H1 (cell line): Measurements from ENCODE around the gene CA5A.
"Not testable (repeated sequence)": the region's sequence is repeated elsewhere in the genome, so short reads cannot be mapped to it uniquely, and the experiment has no call there.

Experiments used
- JUND ChIP-seq: IDR thresholded peaks from 2 replicates; pipeline ENCODE4 v1.6.1; 2011; ENCODE audit warnings: mild to moderate bottlenecking, improper control_type of control experiment, low read length
- TAF7 ChIP-seq: optimal IDR thresholded peaks from 2 replicates; pipeline ENCODE3; 2011; ENCODE audit warnings: low read depth, mild to moderate bottlenecking, inconsistent platforms, low read length, moderate library complexity, borderline replicate concordance

GRCh38 chr16:87887931-87888330 is 48.4 kb downstream of the CA5A start:
- TF ChIP-seq TAF7, JUND: not testable (repeated sequence)
